LNCAP (cell line): ENCODE measurements around the gene TSSK6.

ENCODE experiments used
- CTCF ChIP-seq: fragments of 450-650 bp; IDR thresholded peaks from 2 replicates; pipeline ENCODE4 v1.5.1; 2017; ENCODE audit warnings: mild to moderate bottlenecking

TSSK6 gene

GRCh38 chr19:19471682-19472081 lies 43.7 kb downstream of the TSSK6 start:
- no peak for TF ChIP-seq CTCF

DNA sequence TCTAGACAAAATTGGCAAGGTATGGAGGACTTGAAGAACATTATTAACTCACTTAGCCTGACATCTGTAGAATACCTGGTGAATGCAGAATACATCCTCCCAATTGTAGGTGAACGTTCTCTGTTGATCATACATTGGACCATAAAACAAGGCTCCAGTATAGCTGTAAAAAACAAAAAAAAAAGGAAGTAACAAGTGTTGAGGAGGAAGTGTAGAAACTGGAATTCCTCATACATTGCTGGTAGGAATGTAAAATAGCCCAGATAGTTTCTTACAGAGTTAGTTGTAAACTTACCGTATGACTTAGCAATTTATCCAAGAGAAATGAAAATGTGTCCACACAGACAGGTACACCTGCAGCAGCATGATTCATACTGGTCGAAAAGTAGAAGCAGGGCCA lies 44.8 kb downstream of the TSSK6 start:
- TF ChIP-seq CTCF: no peak

DNA sequence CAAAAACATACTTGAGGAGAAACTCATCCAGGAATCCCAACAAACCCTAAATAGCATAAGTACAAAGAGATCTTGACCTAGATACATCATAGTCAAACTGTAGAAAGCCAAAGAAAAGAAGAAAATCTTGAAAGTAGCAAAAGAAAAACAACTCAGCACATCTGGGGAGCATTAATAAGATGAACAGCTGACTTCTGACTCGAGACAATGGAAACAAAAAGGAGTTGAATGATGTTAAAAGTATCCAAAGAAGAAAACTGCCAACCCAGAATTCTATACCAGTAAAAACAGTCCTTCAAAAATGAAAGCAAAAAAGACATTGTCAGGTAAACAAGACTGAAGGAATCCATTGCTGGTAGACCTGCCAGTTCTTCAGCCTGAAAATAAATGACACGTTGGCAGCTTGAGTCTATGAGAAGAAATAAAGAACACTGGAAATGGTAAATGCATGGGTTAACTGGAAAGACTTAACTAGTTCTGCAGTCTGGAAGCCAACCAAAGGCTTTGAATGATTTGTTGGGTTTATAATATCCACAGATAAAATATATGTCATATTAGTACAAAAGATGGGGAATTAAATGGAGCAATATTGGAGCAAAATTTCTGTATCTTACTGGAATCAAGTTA lies 46.8 kb downstream of the TSSK6 start:
- no peak for TF ChIP-seq CTCF

GRCh38 chr19:19466201-19466600 lies 49.1 kb downstream of the TSSK6 start:
- no peak for TF ChIP-seq CTCF

DNA sequence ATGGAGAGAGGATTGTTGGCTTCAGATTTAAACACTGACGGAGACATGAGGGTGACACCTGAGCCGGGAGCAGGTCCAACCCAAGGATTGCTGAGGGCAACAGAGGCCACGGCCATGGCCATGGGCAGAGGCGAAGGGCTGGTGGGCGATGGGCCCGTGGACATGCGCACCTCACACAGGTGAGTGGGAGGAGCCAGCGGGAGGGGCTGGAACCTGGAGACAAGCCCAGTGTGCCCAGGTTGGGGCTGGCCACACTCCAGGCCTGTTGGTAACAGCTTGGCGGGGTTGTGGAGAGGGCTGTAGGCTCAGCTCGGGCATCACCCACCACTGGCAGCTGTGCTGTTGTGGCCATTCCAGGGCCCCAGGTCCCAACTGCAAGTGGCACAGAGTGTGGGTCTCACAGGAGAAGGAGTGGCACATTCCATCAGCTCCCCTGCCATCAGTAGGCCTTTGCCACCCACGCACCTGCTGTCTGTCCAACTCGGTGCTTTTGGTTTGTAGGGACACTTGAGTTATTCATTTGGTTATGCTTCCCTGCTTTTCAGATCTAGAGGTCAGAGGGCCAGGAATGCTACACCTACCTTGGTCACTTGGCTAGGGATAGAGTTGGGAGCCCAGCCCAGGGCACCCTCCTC lies 49.8 kb downstream of the TSSK6 start:
- TF ChIP-seq CTCF: no peak

- no peak for TF ChIP-seq CTCF
Measured at GRCh38 chr19:19464339-19465098, 50.8 kb downstream of the TSSK6 start.
